Measurements from ENCODE around the gene COL18A1. TPM values are rescaled to one million over a fixed set of nuclear protein-coding genes. Genes with fewer than 3 reads are reported as not detected.

The COL18A1 gene
- total and polyA plus RNA-seq, 9 of the 15 experiments (the other 6 are each of a cell fraction or from before 2014, with no cell fraction given): 0.14 to 16.4 (median 2.0) TPM

- POLR2A ChIA-PET: interaction anchor here (0.6 to 2.2 kb wide), 3 partner anchors 11 to 186 kb away, joined by 3 to 5 read pairs (median 3); no protein-coding TSS in a partner anchor
- Histone ChIP-seq H3K9me1 (ENCODE audit: control insufficient read depth, insufficient read depth, low read length) (no peaks in the 10 kb centered on the region), H3K27me3 (ENCODE audit: control insufficient read depth in 2 of 2, insufficient read depth in 2 of 2, low read length in 2 of 2) (peaks cover 0 to 14% of the 10 kb centered on the region in 2 experiments; a peak in 3 of 5 replicates), H3K79me2 (ENCODE audit: control insufficient read depth, insufficient read depth, low read length) (no peaks in the 10 kb centered on the region), H2AFZ (ENCODE audit: low read depth, low read length) (no peak overlapping the region), H4K20me1 (replicated peaks; ENCODE audit: control insufficient read depth, insufficient read depth, low read length) (no peaks in the 10 kb centered on the region; the same call in 1 of the 2 replicates), H3K4me2 (ENCODE audit: insufficient read depth, low read length) (no peak overlapping the region), H3K9me3 (replicated peaks; ENCODE audit: control insufficient read depth, insufficient read depth, low read depth, low read length) (peaks cover 25% of the 10 kb centered on the region), H3K36me3 (ENCODE audit: control insufficient read depth, insufficient read depth, low read length) (no peaks in the 10 kb centered on the region; the same call in 2 of the 3 replicates), H3K9ac (ENCODE audit: insufficient read depth in 1 of 2, low read depth in 2 of 2, low read length in 2 of 2) (no peak overlapping the region; a peak in 1 of 4 replicates), H3K27ac (ENCODE audit: extremely low read depth, low read depth, low read length) (no peak overlapping the region), H3K4me3 (no peak overlapping the region), H3K4me1 (replicated peaks in 1 of 2; ENCODE audit: control insufficient read depth in 2 of 2, insufficient read depth in 2 of 2, low read length in 2 of 2) (peaks cover 0 to 32% of the 10 kb centered on the region in 2 experiments; a peak in 1 of 5 replicates)
- in situ Hi-C loops (cut with MboI): loop anchor here (5.0 to 10.0 kb wide), 2 partner anchors 302 to 494 kb away; no protein-coding TSS in a partner anchor
- intact Hi-C loops (cut with micrococcal nuclease): loop anchor here (5.0 kb wide), 1 partner anchor 373 kb away; no protein-coding TSS in a partner anchor
- no peak for FAIRE-seq
- ATAC-seq: no peak
- 25% methylated on average over 28 of the region's 28 CpGs for WGBS (ENCODE audit: insufficient coverage, low coverage, missing lambda C conversion rate)
- no TSS peak for BruUV-seq (replicated peaks)
- no peak for TF ChIP-seq ZNF77 (CRISPR knock-in tag; IDR thresholded peaks at IDR 0.05)
- TF ChIP-seq, protein P1, sequence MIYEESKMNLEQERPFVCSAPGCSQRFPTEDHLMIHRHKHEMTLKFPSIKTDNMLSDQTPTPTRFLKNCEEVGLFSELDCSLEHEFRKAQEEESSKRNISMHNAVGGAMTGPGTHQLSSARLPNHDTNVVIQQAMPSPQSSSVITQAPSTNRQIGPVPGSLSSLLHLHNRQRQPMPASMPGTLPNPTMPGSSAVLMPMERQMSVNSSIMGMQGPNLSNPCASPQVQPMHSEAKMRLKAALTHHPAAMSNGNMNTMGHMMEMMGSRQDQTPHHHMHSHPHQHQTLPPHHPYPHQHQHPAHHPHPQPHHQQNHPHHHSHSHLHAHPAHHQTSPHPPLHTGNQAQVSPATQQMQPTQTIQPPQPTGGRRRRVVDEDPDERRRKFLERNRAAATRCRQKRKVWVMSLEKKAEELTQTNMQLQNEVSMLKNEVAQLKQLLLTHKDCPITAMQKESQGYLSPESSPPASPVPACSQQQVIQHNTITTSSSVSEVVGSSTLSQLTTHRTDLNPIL (CRISPR knock-in tag; IDR thresholded peaks at IDR 0.05): no peak
- no peak for TF ChIP-seq CREM (IDR thresholded peaks at IDR 0.05; ENCODE audit: low read depth)
- TF ChIP-seq NFYB (IDR thresholded peaks at IDR 0.05; ENCODE audit: extremely low read depth, insufficient read length): no peak
- no peak for TF ChIP-seq GTF2E2 (tag; IDR thresholded peaks at IDR 0.05)
- TF ChIP-seq, protein P2, sequence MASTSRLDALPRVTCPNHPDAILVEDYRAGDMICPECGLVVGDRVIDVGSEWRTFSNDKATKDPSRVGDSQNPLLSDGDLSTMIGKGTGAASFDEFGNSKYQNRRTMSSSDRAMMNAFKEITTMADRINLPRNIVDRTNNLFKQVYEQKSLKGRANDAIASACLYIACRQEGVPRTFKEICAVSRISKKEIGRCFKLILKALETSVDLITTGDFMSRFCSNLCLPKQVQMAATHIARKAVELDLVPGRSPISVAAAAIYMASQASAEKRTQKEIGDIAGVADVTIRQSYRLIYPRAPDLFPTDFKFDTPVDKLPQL (IDR thresholded peaks at IDR 0.05; ENCODE audit: extremely low read depth, insufficient read length): no peak
- TF ChIP-seq NFRKB (IDR thresholded peaks at IDR 0.05; ENCODE audit: low read depth): no peak
- TF ChIP-seq, protein P3, sequence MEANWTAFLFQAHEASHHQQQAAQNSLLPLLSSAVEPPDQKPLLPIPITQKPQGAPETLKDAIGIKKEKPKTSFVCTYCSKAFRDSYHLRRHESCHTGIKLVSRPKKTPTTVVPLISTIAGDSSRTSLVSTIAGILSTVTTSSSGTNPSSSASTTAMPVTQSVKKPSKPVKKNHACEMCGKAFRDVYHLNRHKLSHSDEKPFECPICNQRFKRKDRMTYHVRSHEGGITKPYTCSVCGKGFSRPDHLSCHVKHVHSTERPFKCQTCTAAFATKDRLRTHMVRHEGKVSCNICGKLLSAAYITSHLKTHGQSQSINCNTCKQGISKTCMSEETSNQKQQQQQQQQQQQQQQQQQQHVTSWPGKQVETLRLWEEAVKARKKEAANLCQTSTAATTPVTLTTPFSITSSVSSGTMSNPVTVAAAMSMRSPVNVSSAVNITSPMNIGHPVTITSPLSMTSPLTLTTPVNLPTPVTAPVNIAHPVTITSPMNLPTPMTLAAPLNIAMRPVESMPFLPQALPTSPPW (CRISPR knock-in tag; IDR thresholded peaks at IDR 0.05): no peak
- no peak for TF ChIP-seq POLR2G (IDR thresholded peaks at IDR 0.05; ENCODE audit: low read depth, low read length)
- TF ChIP-seq ZNF316 (IDR thresholded peaks at IDR 0.05): no peak
- no peak for TF ChIP-seq C11orf30 (IDR thresholded peaks at IDR 0.05; ENCODE audit: low read depth)
- no peak for TF ChIP-seq KAT7 (CRISPR knock-in tag; IDR thresholded peaks at IDR 0.05; ENCODE audit: borderline replicate concordance)
- TF ChIP-seq NONO (IDR thresholded peaks at IDR 0.05; ENCODE audit: low read depth in 2 of 2, low read length in 1 of 2): no peak
- no peak for TF ChIP-seq FOXK1 (CRISPR knock-in tag; IDR thresholded peaks at IDR 0.05; ENCODE audit: borderline replicate concordance)
- no peak for TF ChIP-seq TAF1 (IDR thresholded peaks at IDR 0.05; ENCODE audit: control insufficient read depth, extremely low read depth, insufficient read depth, low read length, severe bottlenecking)
- no peak for TF ChIP-seq FOS (IDR thresholded peaks at IDR 0.05; ENCODE audit: extremely low read depth, insufficient read length)
- TF ChIP-seq CHD4 (IDR thresholded peaks at IDR 0.05; ENCODE audit: insufficient read depth, insufficient replicate concordance, low read depth, low read length, poor library complexity, severe bottlenecking): no peak
- no peak for TF ChIP-seq KDM1A (IDR thresholded peaks at IDR 0.05)
- DNase-seq (ENCODE audit: extremely low read depth in 1 of 4, low spot score in 3 of 4): no peak
- CTCF ChIA-PET (ENCODE audit: low intra/inter-chr PET ratio): no interaction called here
These were observed 44.1 kb downstream of the COL18A1 start for GRCh38 chr21:45448810-45449657.
